Smooth muscle cell (in vitro differentiated cells): Measurements from ENCODE around the gene MGAT5. TPM values are rescaled to one million over a fixed set of nuclear protein-coding genes. Genes with fewer than 3 reads are reported as not detected.

Source experiments
- DNase-seq: peaks from one replicate; lab custom pipeline; 2025; ENCODE audit not compliant: unreplicated experiment; lab: John Stamatoyannopoulos, UW
- H2AFZ ChIP-seq: fragments of 200-600 bp; sonication (generic); 2 replicates; pipeline ENCODE4 v1.6.0; 2016; ENCODE audit warnings: antibody characterized with exemption, low read depth, mild to moderate bottlenecking
- H3F3A ChIP-seq: fragments of 200-600 bp; sonication (generic); 2 replicates; pipeline ENCODE4 v1.6.0; 2017; ENCODE audit warnings: antibody characterized with exemption, low read depth
- H3K27ac ChIP-seq: fragments of 200-600 bp; sonication (generic); 2 replicates; pipeline ENCODE4 v1.5.1; 2016; ENCODE audit warnings: low read depth, mild to moderate bottlenecking
- H3K27me3 ChIP-seq: fragments of 200-600 bp; sonication (generic); 2 replicates; pipeline ENCODE4 v1.6.1; 2016; ENCODE audit warnings: low read depth, mild to moderate bottlenecking
- H3K36me3 ChIP-seq: fragments of 200-600 bp; sonication (generic); 2 replicates; pipeline ENCODE4 v1.5.1; 2016; ENCODE audit warnings: low read depth
- H3K4me1 ChIP-seq: fragments of 200-600 bp; sonication (generic); 2 replicates; pipeline ENCODE4 v1.5.1; 2016; ENCODE audit warnings: low read depth
- H3K4me2 ChIP-seq: fragments of 200-600 bp; sonication (generic); 2 replicates; pipeline ENCODE4 v1.6.0; 2016; ENCODE audit warnings: mild to moderate bottlenecking
- H3K4me3 ChIP-seq: fragments of 200-600 bp; sonication (generic); 2 replicates; pipeline ENCODE4 v1.5.1; 2016; ENCODE audit warnings: mild to moderate bottlenecking
- H3K79me2 ChIP-seq: fragments of 200-600 bp; sonication (generic); 2 replicates; pipeline ENCODE4 v1.6.0; 2016; ENCODE audit warnings: low read depth, mild to moderate bottlenecking
- H3K9ac ChIP-seq: fragments of 200-600 bp; sonication (generic); 2 replicates; pipeline ENCODE4 v1.6.0; 2016; ENCODE audit warnings: low read depth
- H3K9me3 ChIP-seq: fragments of 200-600 bp; sonication (generic); replicated peaks from 2 replicates; pipeline ENCODE4 v1.5.1; 2016; ENCODE audit warnings: low read depth
- H4K20me1 ChIP-seq: fragments of 200-600 bp; sonication (generic); 2 replicates; pipeline ENCODE4 v1.6.0; 2016; ENCODE audit warnings: low read depth
- WGBS: methylation state at CpG from one replicate; pipeline ENCODE4 v1.1.7; 2016; ENCODE audit warnings: low lambda C conversion rate; 5-methylcytosine and 5-hydroxymethylcytosine counted together
- polyA plus RNA-seq: library from polyadenylated mRNA; unstranded; fragments of >200 nt; fragmentation: Nextera tagmentation; extraction: Ambion mirVana; gene quantifications from 2 replicates; pipeline ENCODE4 v1.2.1, GENCODE V29; 2016
- total RNA-seq: library from RNA; depleted of rRNA; stranded (reverse); fragments of >200 nt; gene quantifications from 2 replicates; pipeline ENCODE4 v1.2.3, GENCODE V29; 2014
- TF ChIP-seq, protein P1 (sequence below): fragments of 200-600 bp; sonication (generic); IDR thresholded peaks from 2 replicates; pipeline ENCODE4 v1.5.1; 2017; ENCODE audit warnings: borderline replicate concordance, mild to moderate bottlenecking, antibody characterized with exemption; ENCODE audit not compliant: insufficient read depth, poor library complexity, severe bottlenecking

Gene MGAT5
- total and polyA plus RNA-seq, 2 experiments from 2014 or later, result 4.5 to 33.8 TPM

DNA sequence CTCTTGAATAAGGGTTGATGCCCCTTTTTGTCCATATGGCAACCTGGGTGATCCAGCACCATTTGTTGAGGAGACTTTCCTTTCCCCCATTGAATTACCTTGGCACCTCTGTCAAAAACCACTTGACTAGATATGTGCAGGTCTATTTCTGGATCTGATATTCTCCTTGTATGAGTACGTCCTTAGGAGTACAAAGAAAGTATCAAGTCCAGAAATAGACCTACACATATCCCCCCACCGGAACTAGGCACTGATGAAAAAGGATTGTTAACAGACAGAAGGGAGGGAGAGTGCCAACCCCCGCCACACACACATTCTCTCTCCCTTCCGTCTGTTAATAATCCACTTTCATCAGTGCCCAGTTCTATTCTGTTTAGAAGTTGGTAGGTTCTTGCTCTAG is 239.9 kb downstream of the MGAT5 start:
- Histone ChIP-seq H3K9me3 (no peaks in the 10 kb centered on the region), H3K4me2 (no peak overlapping the region), H3F3A (no peaks in the 10 kb centered on the region), H2AFZ (no peak overlapping the region), H3K36me3 (no peaks in the 10 kb centered on the region), H4K20me1 (no peaks in the 10 kb centered on the region), H3K9ac (no peak overlapping the region), H3K4me3 (no peak overlapping the region), H3K27ac (no peak overlapping the region), H3K4me1 (no peaks in the 10 kb centered on the region), H3K79me2 (no peaks in the 10 kb centered on the region), H3K27me3 (peaks cover 12% of the 10 kb centered on the region)
- TF ChIP-seq, protein P1, sequence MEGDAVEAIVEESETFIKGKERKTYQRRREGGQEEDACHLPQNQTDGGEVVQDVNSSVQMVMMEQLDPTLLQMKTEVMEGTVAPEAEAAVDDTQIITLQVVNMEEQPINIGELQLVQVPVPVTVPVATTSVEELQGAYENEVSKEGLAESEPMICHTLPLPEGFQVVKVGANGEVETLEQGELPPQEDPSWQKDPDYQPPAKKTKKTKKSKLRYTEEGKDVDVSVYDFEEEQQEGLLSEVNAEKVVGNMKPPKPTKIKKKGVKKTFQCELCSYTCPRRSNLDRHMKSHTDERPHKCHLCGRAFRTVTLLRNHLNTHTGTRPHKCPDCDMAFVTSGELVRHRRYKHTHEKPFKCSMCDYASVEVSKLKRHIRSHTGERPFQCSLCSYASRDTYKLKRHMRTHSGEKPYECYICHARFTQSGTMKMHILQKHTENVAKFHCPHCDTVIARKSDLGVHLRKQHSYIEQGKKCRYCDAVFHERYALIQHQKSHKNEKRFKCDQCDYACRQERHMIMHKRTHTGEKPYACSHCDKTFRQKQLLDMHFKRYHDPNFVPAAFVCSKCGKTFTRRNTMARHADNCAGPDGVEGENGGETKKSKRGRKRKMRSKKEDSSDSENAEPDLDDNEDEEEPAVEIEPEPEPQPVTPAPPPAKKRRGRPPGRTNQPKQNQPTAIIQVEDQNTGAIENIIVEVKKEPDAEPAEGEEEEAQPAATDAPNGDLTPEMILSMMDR, result no peak
- DNase-seq, result no peak
- 93% methylated on average over 4 of the region's 4 CpGs for WGBS

DNA sequence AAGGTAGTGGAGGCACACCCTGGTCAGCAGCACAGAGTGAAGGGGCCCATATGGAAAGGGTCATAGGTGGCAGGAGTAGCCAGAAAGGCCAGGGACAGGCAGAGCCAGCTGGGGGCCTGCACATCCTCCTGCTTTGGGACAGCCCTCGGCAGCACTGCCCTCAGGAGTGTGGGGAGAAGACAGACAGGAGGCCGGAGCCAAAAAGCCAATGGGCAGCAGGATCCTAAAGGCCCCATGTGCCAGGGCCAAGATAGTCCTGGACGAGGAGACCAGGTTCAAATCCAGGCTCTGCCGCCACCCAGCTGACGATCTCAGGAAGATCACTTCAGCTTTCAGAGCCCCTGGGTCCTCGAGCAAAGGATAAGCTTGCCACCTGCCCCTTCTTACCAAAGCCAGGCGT is 244.8 kb downstream of the MGAT5 start:
- Histone ChIP-seq H4K20me1 (no peaks in the 10 kb centered on the region), H3K27ac (no peak overlapping the region), H2AFZ (no peak overlapping the region), H3K79me2 (no peaks in the 10 kb centered on the region), H3K27me3 (no peaks in the 10 kb centered on the region), H3K9ac (no peak overlapping the region), H3K36me3 (no peaks in the 10 kb centered on the region), H3K4me1 (peaks cover 13% of the 10 kb centered on the region), H3K4me2 (no peak overlapping the region), H3F3A (no peaks in the 10 kb centered on the region), H3K9me3 (no peaks in the 10 kb centered on the region), H3K4me3 (no peak overlapping the region)
- TF ChIP-seq, protein P1, result no peak
- no peak for DNase-seq
- 93% methylated on average over 7 of the region's 7 CpGs for WGBS

DNA sequence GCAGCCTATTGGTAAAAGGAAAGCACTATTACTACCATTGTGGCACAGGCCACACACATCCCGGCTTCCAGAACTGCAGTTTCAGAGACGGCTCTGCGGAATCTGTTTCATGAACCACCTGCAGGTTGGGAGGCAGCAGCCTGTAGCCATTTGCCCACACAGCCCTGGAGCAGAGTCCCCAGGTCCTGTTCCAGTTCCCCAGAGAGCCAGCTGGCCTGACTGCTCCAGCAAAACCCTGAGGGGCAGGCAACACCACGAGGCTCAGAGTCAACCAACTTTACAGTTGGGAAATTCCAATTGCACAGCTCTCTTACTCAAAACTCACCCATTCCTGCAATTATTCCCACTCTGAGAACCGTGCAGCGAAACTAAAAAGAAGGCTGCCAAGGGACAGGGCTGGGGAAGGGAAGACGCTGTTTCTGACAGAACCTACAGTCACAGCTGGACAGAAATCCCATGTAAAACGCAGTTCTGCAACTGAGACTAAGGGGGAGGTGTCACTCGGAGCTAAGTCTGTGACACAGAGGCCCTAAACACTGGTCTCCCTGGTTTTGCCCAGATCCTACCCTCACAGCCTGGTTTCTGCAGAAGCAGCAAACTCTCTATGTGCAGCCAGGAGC is 245.5 kb downstream of the MGAT5 start:
- Histone ChIP-seq H3K4me2 (no peak overlapping the region), H3K27me3 (no peaks in the 10 kb centered on the region), H3K9me3 (no peaks in the 10 kb centered on the region), H2AFZ (no peak overlapping the region), H4K20me1 (no peaks in the 10 kb centered on the region), H3K79me2 (no peaks in the 10 kb centered on the region), H3K9ac (no peak overlapping the region), H3K4me3 (no peak overlapping the region), H3F3A (no peaks in the 10 kb centered on the region), H3K4me1 (peaks cover 13% of the 10 kb centered on the region), H3K36me3 (no peaks in the 10 kb centered on the region), H3K27ac (no peak overlapping the region)
- TF ChIP-seq, protein P1, result no peak
- 77% methylated on average over 9 of the region's 9 CpGs for WGBS
- DNase-seq, result no peak

DNA sequence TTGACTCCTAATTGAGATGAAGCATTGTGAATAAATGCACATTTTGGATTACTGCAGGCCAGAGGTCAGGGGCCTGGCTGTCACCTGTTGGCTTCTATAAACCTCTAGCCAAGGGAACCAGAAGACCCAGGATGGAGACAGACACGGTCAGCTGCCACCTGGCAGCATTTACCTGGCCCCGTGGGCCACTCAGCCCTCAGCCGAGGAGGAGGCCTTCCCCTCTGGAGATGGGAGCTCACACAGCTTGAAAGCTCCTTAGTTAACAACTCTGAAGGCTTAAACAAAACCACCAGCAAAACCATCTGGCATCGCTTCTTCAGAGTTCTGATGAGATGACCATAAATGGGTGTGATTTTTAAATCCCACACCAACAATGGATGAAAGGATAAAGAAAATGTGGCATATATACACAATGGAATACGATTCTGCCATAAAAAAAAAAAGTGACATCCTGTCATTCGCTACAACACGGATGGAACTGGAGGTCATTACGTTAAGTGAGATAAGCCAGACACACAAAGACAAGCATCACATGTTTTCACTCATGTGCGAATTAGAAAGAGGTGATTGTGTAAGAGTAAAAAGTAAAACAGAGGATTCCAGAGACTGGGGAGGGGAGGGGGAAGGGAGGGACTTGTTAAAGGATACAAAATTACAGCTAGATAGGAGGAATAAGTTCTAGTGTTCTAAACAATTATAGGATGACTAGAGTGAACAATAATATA is 246.5 kb downstream of the MGAT5 start:
- no peaks in the 10 kb centered on the region for H3K36me3 ChIP-seq
- no peaks in the 10 kb centered on the region for H3K9me3 ChIP-seq
- no peaks in the 10 kb centered on the region for H3K79me2 ChIP-seq
- H3K4me3 ChIP-seq, result no peak overlapping the region
- no peak overlapping the region for H3K9ac ChIP-seq
- no peak overlapping the region for H3K27ac ChIP-seq
- DNase-seq, result no peak
- H3K27me3 ChIP-seq, result no peaks in the 10 kb centered on the region
- WGBS, result 70% methylated on average over 9 of the region's 9 CpGs
- TF ChIP-seq, protein P1, result no peak
- H3K4me2 ChIP-seq, result no peak overlapping the region
- H4K20me1 ChIP-seq, result no peaks in the 10 kb centered on the region
- no peaks in the 10 kb centered on the region for H3F3A ChIP-seq
- peaks cover 13% of the 10 kb centered on the region for H3K4me1 ChIP-seq
- H2AFZ ChIP-seq, result no peak overlapping the region
